ENCODE results near the gene TTC34.
A peak's percentile ranks its signal among the peaks of the same experiment; 100 is the strongest.
"Not testable (repeated sequence)": the region's sequence is repeated elsewhere in the genome, so short reads cannot be mapped to it uniquely, and the experiment has no call there.

TTC34 gene

GRCh38 chr1:2654443-2654948 is 147.0 kb downstream of the TTC34 start:
- H2BK5ac ChIP-seq (ENCODE audit: low read length) = peak overlapping the region; percentile 77
- peak overlapping the region; percentile 95 for H3K23ac ChIP-seq (ENCODE audit: low read depth, low read length, poor library complexity)
- not testable (repeated sequence) for H3K4me2 ChIP-seq (ENCODE audit: insufficient read depth, low read length, poor library complexity, severe bottlenecking); H4K91ac ChIP-seq (ENCODE audit: low read depth, low read length, poor library complexity); H3K4me1 ChIP-seq (ENCODE audit: control insufficient read depth in 2 of 2, insufficient read depth in 1 of 2, low read depth in 1 of 2, low read length in 2 of 2); H2AFZ ChIP-seq (ENCODE audit: low read length); H3K36me3 ChIP-seq (replicated peaks in 1 of 2; ENCODE audit: control insufficient read depth in 2 of 2, insufficient read depth in 2 of 2, low read length in 2 of 2); H3K27ac ChIP-seq (replicated peaks; ENCODE audit: low read length); DNase-seq (ENCODE audit: low spot score)
- H2AK5ac ChIP-seq (ENCODE audit: low read depth, low read length) = peak overlapping the region; percentile 66
- H3K79me1 ChIP-seq (ENCODE audit: low read depth, low read length) = peaks cover 10% of the 10 kb centered on the region
- WGBS, 2 donors (ENCODE audit: extremely low coverage in 2 of 2, insufficient read length in 2 of 2, insufficient replicate concordance in 1 of 2) = no CpG with 5 or more reads among the region's 14 CpGs
- peak overlapping the region in 1 of 2 donors; percentile 7 for H3K4me3 ChIP-seq (ENCODE audit: low read length in 2 of 2)
- peak overlapping the region; percentile 75 for H3K9ac ChIP-seq (ENCODE audit: low read depth, low read length, poor library complexity)
- H4K8ac ChIP-seq (ENCODE audit: low read depth, low read length) = peak overlapping the region; percentile 94
- peak overlapping the region; percentile 82 for H2BK12ac ChIP-seq (ENCODE audit: low read length)
- peak overlapping the region; percentile 96 for H2BK15ac ChIP-seq (ENCODE audit: low read length)
- peak overlapping the region; percentile 84 for H3K18ac ChIP-seq (ENCODE audit: low read length)
- H3K9me3 ChIP-seq (replicated peaks in 1 of 2; ENCODE audit: control insufficient read depth in 2 of 2, insufficient read depth in 1 of 2, low read depth in 1 of 2, low read length in 2 of 2) = peaks cover 0 to 21% of the 10 kb centered on the region in 2 donors
- H2BK120ac ChIP-seq (ENCODE audit: low read depth, low read length) = peak overlapping the region; percentile 78
- H3K27me3 ChIP-seq (ENCODE audit: control insufficient read depth in 3 of 3, insufficient read depth in 3 of 3, low read depth in 1 of 3, low read length in 3 of 3) = peaks cover 2 to 31% (median 7%) of the 10 kb centered on the region in 3 experiments
- peak overlapping the region; percentile 54 for H3K4ac ChIP-seq (ENCODE audit: low read length)
- peak overlapping the region; percentile 97 for H3K14ac ChIP-seq (ENCODE audit: low read length)

GRCh38 chr1:2653741-2654442 is 147.6 kb downstream of the TTC34 start:
- Histone ChIP-seq H2BK120ac (ENCODE audit: low read depth, low read length) (peak overlapping the region; percentile 78), H3K4me3 (ENCODE audit: low read length in 2 of 2) (peak overlapping the region in 1 of 2 donors; percentile 0), H3K23ac (ENCODE audit: low read depth, low read length, poor library complexity) (peak overlapping the region; percentile 95), H2BK15ac (ENCODE audit: low read length) (peak overlapping the region; percentile 96), H4K8ac (ENCODE audit: low read depth, low read length) (peak overlapping the region; percentile 94), H3K9ac (ENCODE audit: low read depth, low read length, poor library complexity) (peak overlapping the region; percentile 75), H3K4ac (ENCODE audit: low read length) (peak overlapping the region; percentile 87), H2BK5ac (ENCODE audit: low read length) (peak overlapping the region; percentile 77), H3K18ac (ENCODE audit: low read length) (peak overlapping the region; percentile 84), H3K9me3 (replicated peaks in 1 of 2; ENCODE audit: control insufficient read depth in 2 of 2, insufficient read depth in 1 of 2, low read depth in 1 of 2, low read length in 2 of 2) (peaks cover 0 to 26% of the 10 kb centered on the region in 2 donors), H3K79me1 (ENCODE audit: low read depth, low read length) (peaks cover 10% of the 10 kb centered on the region), H2BK12ac (ENCODE audit: low read length) (peak overlapping the region; percentile 82), H2AK5ac (ENCODE audit: low read depth, low read length) (peak overlapping the region; percentile 66), H4K91ac (ENCODE audit: low read depth, low read length, poor library complexity) (peak overlapping the region; percentile 18), H3K27me3 (ENCODE audit: control insufficient read depth in 3 of 3, insufficient read depth in 3 of 3, low read depth in 1 of 3, low read length in 3 of 3) (peaks cover 2 to 31% (median 7%) of the 10 kb centered on the region in 3 experiments), H3K14ac (ENCODE audit: low read length) (peak overlapping the region; percentile 97)
- no CpG with 5 or more reads among the region's 14 CpGs for WGBS, 2 donors (ENCODE audit: extremely low coverage in 2 of 2, insufficient read length in 2 of 2, insufficient replicate concordance in 1 of 2)
- not testable (repeated sequence) for H2AFZ ChIP-seq (ENCODE audit: low read length); DNase-seq (ENCODE audit: low spot score); H3K4me1 ChIP-seq (ENCODE audit: control insufficient read depth in 2 of 2, insufficient read depth in 1 of 2, low read depth in 1 of 2, low read length in 2 of 2); H3K27ac ChIP-seq (replicated peaks; ENCODE audit: low read length); H3K36me3 ChIP-seq (replicated peaks in 1 of 2; ENCODE audit: control insufficient read depth in 2 of 2, insufficient read depth in 2 of 2, low read length in 2 of 2); H3K4me2 ChIP-seq (ENCODE audit: insufficient read depth, low read length, poor library complexity, severe bottlenecking)

- DNase-seq (ENCODE audit: low spot score); H2AFZ ChIP-seq (ENCODE audit: low read length); H3K4me2 ChIP-seq (ENCODE audit: insufficient read depth, low read length, poor library complexity, severe bottlenecking); H3K4me1 ChIP-seq (ENCODE audit: control insufficient read depth in 2 of 2, insufficient read depth in 1 of 2, low read depth in 1 of 2, low read length in 2 of 2); H3K36me3 ChIP-seq (replicated peaks in 1 of 2; ENCODE audit: control insufficient read depth in 2 of 2, insufficient read depth in 2 of 2, low read length in 2 of 2); H3K27ac ChIP-seq (replicated peaks; ENCODE audit: low read length); H4K8ac ChIP-seq (ENCODE audit: low read depth, low read length): not testable (repeated sequence)
- Histone ChIP-seq H2BK15ac (ENCODE audit: low read length) (peak overlapping the region; percentile 96), H3K18ac (ENCODE audit: low read length) (peak overlapping the region; percentile 35), H3K9ac (ENCODE audit: low read depth, low read length, poor library complexity) (peak overlapping the region; percentile 53), H3K4me3 (ENCODE audit: low read length in 2 of 2) (peak overlapping the region in 1 of 2 donors; percentile 0), H3K79me1 (ENCODE audit: low read depth, low read length) (peaks cover 10% of the 10 kb centered on the region), H3K14ac (ENCODE audit: low read length) (peak overlapping the region; percentile 97), H2BK12ac (ENCODE audit: low read length) (peak overlapping the region; percentile 14), H3K23ac (ENCODE audit: low read depth, low read length, poor library complexity) (peak overlapping the region; percentile 95), H2BK5ac (ENCODE audit: low read length) (peak overlapping the region; percentile 77), H2BK120ac (ENCODE audit: low read depth, low read length) (peak overlapping the region; percentile 78), H3K27me3 (ENCODE audit: control insufficient read depth in 3 of 3, insufficient read depth in 3 of 3, low read depth in 1 of 3, low read length in 3 of 3) (peaks cover 2 to 31% (median 7%) of the 10 kb centered on the region in 3 experiments), H2AK5ac (ENCODE audit: low read depth, low read length) (peak overlapping the region; percentile 66), H3K4ac (ENCODE audit: low read length) (peak overlapping the region; percentile 87), H3K9me3 (replicated peaks in 1 of 2; ENCODE audit: control insufficient read depth in 2 of 2, insufficient read depth in 1 of 2, low read depth in 1 of 2, low read length in 2 of 2) (peaks cover 0 to 31% of the 10 kb centered on the region in 2 donors), H4K91ac (ENCODE audit: low read depth, low read length, poor library complexity) (peak overlapping the region; percentile 27)
- WGBS, 2 donors (ENCODE audit: extremely low coverage in 2 of 2, insufficient read length in 2 of 2, insufficient replicate concordance in 1 of 2) = no CpG with 5 or more reads among the region's 12 CpGs
Measured at GRCh38 chr1:2652926-2653571, 148.4 kb downstream of the TTC34 start.
